Cardiac muscle cell (in vitro differentiated cells and primary cell): ENCODE results near the gene HOPX. TPM values are rescaled to one million over a fixed set of nuclear protein-coding genes. Genes with fewer than 3 reads are reported as not detected.

ENCODE experiments used
- DNase-seq, 2 donors: peaks; one replicate each; pipeline versions ENCODE4 v3.0.0 to v3.0.0-alpha.2; 2010 to 2017; ENCODE audit warnings: low read depth in 1 of 2, low spot score in 1 of 2
- H3K27ac ChIP-seq: fragments of 200-600 bp; sonication (generic); 2 replicates; pipeline ENCODE4 v1.5.1; 2016
- H3K27me3 ChIP-seq: fragments of 200-600 bp; sonication (generic); 2 replicates; pipeline ENCODE4 v1.6.0; 2016; ENCODE audit warnings: control low read depth
- H3K36me3 ChIP-seq: fragments of 200-600 bp; sonication (generic); 2 replicates; pipeline ENCODE4 v1.5.1; 2016; ENCODE audit warnings: control low read depth
- H3K4me1 ChIP-seq: fragments of 200-600 bp; sonication (generic); 2 replicates; pipeline ENCODE4 v1.8.1; 2017; ENCODE audit warnings: low read depth, mild to moderate bottlenecking, mixed run types
- H3K4me3 ChIP-seq: fragments of 200-600 bp; sonication (generic); 2 replicates; pipeline ENCODE4 v1.5.1; 2016; ENCODE audit warnings: mild to moderate bottlenecking
- H3K9me3 ChIP-seq: fragments of 200-600 bp; sonication (generic); 2 replicates; pipeline ENCODE4 v1.5.1; 2017; ENCODE audit warnings: low read depth, mild to moderate bottlenecking, control low read depth
- CTCF ChIP-seq: IDR thresholded peaks from 2 replicates; pipeline ENCODE4 v1.5.1; 2012; ENCODE audit warnings: low read depth, mild to moderate bottlenecking, low read length
- polyA plus RNA-seq: library from polyadenylated mRNA; unstranded; fragments of >200 nt; fragmentation: Nextera tagmentation; extraction: Ambion mirVana; gene quantifications from 2 replicates; pipeline ENCODE4 v1.2.1, GENCODE V29; 2016
- total RNA-seq: library from RNA; depleted of rRNA; stranded (reverse); fragments of >200 nt; gene quantifications from 2 replicates; pipeline ENCODE4 v1.2.3, GENCODE V29; 2016

Gene HOPX
- total and polyA plus RNA-seq, 2 experiments from 2014 or later = 0.12 to 2.6 TPM

GRCh38 chr4:56649445-56650261 lies 31.4 kb downstream of the HOPX start:
- Histone ChIP-seq H3K4me1 (no peaks in the 10 kb centered on the region), H3K9me3 (no peaks in the 10 kb centered on the region), H3K27ac (no peak overlapping the region), H3K4me3 (no peak overlapping the region), H3K36me3 (no peaks in the 10 kb centered on the region), H3K27me3 (peaks cover 23% of the 10 kb centered on the region)
- DNase-seq = no peak
- TF ChIP-seq CTCF = no peak

DNA sequence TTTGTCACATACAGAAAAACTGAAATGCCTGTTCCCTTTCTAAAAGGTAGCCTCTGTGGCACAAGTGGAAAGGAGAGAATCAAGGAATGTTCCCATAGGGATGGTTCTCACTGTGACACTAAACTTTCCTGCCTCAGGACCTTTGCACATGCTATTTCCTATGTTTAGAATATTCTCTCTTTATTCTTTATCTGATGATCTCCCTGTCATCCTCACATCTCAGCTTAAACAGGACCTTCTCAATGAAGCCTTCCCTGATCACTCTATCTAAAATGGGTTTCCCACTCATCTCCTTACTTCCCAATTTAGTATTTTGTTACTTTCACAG lies 32.3 kb downstream of the HOPX start:
- no peaks in the 10 kb centered on the region for H3K9me3 ChIP-seq
- H3K36me3 ChIP-seq = no peaks in the 10 kb centered on the region
- DNase-seq = no peak
- peaks cover 14% of the 10 kb centered on the region for H3K27me3 ChIP-seq
- H3K27ac ChIP-seq = no peak overlapping the region
- H3K4me1 ChIP-seq = no peaks in the 10 kb centered on the region
- no peak overlapping the region for H3K4me3 ChIP-seq
- TF ChIP-seq CTCF = no peak

- Histone ChIP-seq H3K9me3 (no peaks in the 10 kb centered on the region), H3K27ac (no peak overlapping the region), H3K36me3 (no peaks in the 10 kb centered on the region), H3K27me3 (peaks cover 8% of the 10 kb centered on the region), H3K4me3 (no peak overlapping the region), H3K4me1 (no peaks in the 10 kb centered on the region)
- peak in 1 of 2 donors; percentile 44 for DNase-seq
- TF ChIP-seq CTCF = no peak
These were observed 32.9 kb downstream of the HOPX start for GRCh38 chr4:56648021-56648823.

DNA sequence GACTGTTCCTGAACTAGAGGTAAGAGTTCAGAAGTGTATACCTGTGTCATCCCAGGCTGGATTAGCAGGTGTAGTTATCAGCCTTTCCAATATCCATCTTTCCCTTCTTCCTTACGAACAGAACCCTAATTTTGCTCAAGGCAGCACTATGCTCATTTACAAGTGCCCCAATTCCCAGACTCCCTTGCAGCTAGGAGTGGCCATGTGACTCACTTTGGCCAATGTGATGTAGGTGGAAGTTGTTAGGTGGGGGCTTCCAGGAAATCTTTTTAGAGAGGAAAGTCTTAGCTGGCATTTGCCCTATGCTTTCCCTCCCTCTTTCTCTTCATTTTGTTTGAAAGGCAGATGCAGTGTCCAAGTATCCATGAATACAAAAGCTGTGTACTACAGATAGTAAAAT lies 34.8 kb downstream of the HOPX start:
- no peaks in the 10 kb centered on the region for H3K4me1 ChIP-seq
- no peak overlapping the region for H3K27ac ChIP-seq
- no peaks in the 10 kb centered on the region for H3K36me3 ChIP-seq
- DNase-seq = no peak
- no peaks in the 10 kb centered on the region for H3K27me3 ChIP-seq
- H3K4me3 ChIP-seq = no peak overlapping the region
- TF ChIP-seq CTCF = no peak
- no peaks in the 10 kb centered on the region for H3K9me3 ChIP-seq

- DNase-seq = no peak
- no peak overlapping the region for H3K4me3 ChIP-seq
- H3K36me3 ChIP-seq = no peaks in the 10 kb centered on the region
- no peak overlapping the region for H3K27ac ChIP-seq
- no peaks in the 10 kb centered on the region for H3K4me1 ChIP-seq
- H3K9me3 ChIP-seq = no peaks in the 10 kb centered on the region
- no peaks in the 10 kb centered on the region for H3K27me3 ChIP-seq
- no peak for TF ChIP-seq CTCF
These were observed 37.5 kb downstream of the HOPX start for GRCh38 chr4:56643596-56643995.
